ENCODE measurements around the gene TNFRSF14. TPM values are rescaled to one million over a fixed set of nuclear protein-coding genes. Genes with fewer than 3 reads are reported as not detected.

The TNFRSF14 gene
- total RNA-seq, 1 experiment from 2014 or later, result 0.57 TPM

DNA sequence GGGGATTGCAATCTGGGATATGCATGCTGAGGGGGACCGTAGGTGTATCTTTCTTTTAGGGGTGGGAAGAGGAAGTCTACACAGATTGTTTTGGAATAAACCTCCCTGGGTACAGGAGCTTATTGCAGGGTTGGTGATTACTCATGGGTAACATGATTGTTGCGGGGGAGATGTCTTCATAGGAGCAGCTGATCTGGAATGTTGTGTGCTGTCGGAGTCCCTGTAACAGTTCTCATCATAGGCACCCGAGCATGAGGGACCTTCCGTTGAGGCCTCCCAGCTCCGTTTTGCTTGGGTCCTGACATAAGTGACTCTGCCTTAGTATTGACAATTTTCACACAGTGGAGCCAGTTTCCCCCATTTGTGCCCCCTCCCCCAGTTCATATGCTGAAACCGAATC lies 26.2 kb downstream of the TNFRSF14 start:
- no CpG with 5 or more reads among the region's 7 CpGs for WGBS (ENCODE audit: extremely low coverage, insufficient read length, low lambda C conversion rate)
- no peak for DNase-seq
- 0 out of 5 replicates have a peak, but pooled peaks cover 0 to 3% of the 10 kb centered on the region in 2 experiments for H3K9me3 Mint-ChIP-seq

More for the DNA sequence above, 26.2 kb downstream of the TNFRSF14 start:
- Histone ChIP-seq H2AK5ac (ENCODE audit: insufficient read length, low read length) (no peak overlapping the region), H4K20me1 (ENCODE audit: control insufficient read depth, insufficient read depth, insufficient read length) (no peaks in the 10 kb centered on the region), H2BK120ac (ENCODE audit: low read depth, low read length, poor library complexity, severe bottlenecking) (no peak overlapping the region), H2BK5ac (ENCODE audit: insufficient read length, low read length) (no peak overlapping the region), H3K79me2 (ENCODE audit: insufficient read depth, low read length) (no peaks in the 10 kb centered on the region), H2BK15ac (ENCODE audit: low read depth, low read length) (no peak overlapping the region), H4K8ac (replicated peaks; ENCODE audit: insufficient read length, low read depth, low read length) (no peak overlapping the region), H3K4me1 (ENCODE audit: insufficient read depth, low read length) (no peaks in the 10 kb centered on the region; the same call in 1 of the 2 replicates), H2BK12ac (ENCODE audit: insufficient read length, low read depth, low read length) (no peak overlapping the region), H3K27me3 (ENCODE audit: insufficient read depth, low read length) (no peaks in the 10 kb centered on the region), H3K9me3 (ENCODE audit: control insufficient read depth, low read depth, low read length) (no peaks in the 10 kb centered on the region), H3K9ac (ENCODE audit: extremely low read depth, insufficient read length, low read length) (no peak overlapping the region), H3K14ac (ENCODE audit: insufficient read depth, low read length) (no peak overlapping the region), H3K27ac (ENCODE audit: insufficient read length, low read depth, low read length) (no peak overlapping the region), H4K91ac (ENCODE audit: insufficient read length, low read depth, low read length) (no peak overlapping the region), H3K4ac (ENCODE audit: low read depth, low read length) (no peak overlapping the region), H4K5ac (ENCODE audit: insufficient read length, low read depth, low read length) (no peak overlapping the region), H3K56ac (ENCODE audit: insufficient read length, low read depth, low read length) (no peak overlapping the region), H3K23ac (ENCODE audit: insufficient read length, low read depth, low read length) (no peak overlapping the region), H3T11ph (ENCODE audit: low read length) (no peak overlapping the region), H3K23me2 (ENCODE audit: insufficient read length, low read depth, low read length, poor library complexity, severe bottlenecking) (peaks cover 8% of the 10 kb centered on the region), H3K79me1 (ENCODE audit: insufficient read depth, low read depth, low read length, poor library complexity, severe bottlenecking) (no peaks in the 10 kb centered on the region), H3K18ac (ENCODE audit: insufficient read length, low read depth, low read length) (no peak overlapping the region), H3K4me2 (ENCODE audit: insufficient read depth, insufficient read length, low read length) (no peak overlapping the region), H2BK20ac (ENCODE audit: low read depth, low read length, poor library complexity, severe bottlenecking) (no peak overlapping the region), H2AFZ (ENCODE audit: low read length) (no peak overlapping the region)
- H3K27ac Mint-ChIP-seq, result no peak overlapping the region; a peak in 1 of 7 replicates
- peaks cover 23 to 29% of the 10 kb centered on the region in 2 experiments for H3K4me1 Mint-ChIP-seq
- peak overlapping the region in 1 of 2 experiments; percentile 1; a peak in 1 of 5 replicates for H3K4me3 Mint-ChIP-seq
- TF ChIP-seq, protein P1, sequence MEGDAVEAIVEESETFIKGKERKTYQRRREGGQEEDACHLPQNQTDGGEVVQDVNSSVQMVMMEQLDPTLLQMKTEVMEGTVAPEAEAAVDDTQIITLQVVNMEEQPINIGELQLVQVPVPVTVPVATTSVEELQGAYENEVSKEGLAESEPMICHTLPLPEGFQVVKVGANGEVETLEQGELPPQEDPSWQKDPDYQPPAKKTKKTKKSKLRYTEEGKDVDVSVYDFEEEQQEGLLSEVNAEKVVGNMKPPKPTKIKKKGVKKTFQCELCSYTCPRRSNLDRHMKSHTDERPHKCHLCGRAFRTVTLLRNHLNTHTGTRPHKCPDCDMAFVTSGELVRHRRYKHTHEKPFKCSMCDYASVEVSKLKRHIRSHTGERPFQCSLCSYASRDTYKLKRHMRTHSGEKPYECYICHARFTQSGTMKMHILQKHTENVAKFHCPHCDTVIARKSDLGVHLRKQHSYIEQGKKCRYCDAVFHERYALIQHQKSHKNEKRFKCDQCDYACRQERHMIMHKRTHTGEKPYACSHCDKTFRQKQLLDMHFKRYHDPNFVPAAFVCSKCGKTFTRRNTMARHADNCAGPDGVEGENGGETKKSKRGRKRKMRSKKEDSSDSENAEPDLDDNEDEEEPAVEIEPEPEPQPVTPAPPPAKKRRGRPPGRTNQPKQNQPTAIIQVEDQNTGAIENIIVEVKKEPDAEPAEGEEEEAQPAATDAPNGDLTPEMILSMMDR (conservative IDR thresholded peaks at IDR 0.05), result no peak
- peaks cover 6% of the 10 kb centered on the region for H3K27me3 Mint-ChIP-seq (ENCODE audit: low read depth)
- H3K36me3 Mint-ChIP-seq (ENCODE audit: insufficient read depth in 1 of 3, low read depth in 3 of 3), result no peaks in the 10 kb centered on the region; a peak in 1 of 7 replicates
